Measurements from ENCODE around the gene MGLL. TPM values are rescaled to one million over a fixed set of nuclear protein-coding genes. Genes with fewer than 3 reads are reported as not detected.
A peak's percentile ranks its signal among the peaks of the same experiment; 100 is the strongest.

The MGLL gene
- total and polyA plus RNA-seq, 9 of the 15 experiments (the other 6 are each of a cell fraction or from before 2014, with no cell fraction given) = 0.12 to 0.32 (median 0.18) TPM; not detected in 6

DNA sequence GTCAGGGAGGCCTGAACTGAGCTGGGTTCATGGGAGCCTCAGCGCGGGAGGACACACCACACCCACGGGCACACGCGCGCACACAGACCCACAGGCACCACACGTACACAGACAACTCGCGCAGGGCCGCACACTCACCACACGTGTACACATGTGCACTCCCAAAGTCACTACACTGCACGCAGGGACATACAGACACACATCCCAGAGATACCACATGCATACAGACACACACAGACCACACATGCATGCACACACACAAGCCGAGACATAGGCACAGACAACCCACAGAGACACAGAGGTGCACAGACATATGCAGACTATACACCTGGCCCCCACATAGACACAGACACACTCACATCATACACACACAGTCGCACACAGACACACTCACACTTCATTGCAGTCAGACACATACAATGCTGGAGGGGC is 1.1 kb upstream of the MGLL start (continued):
- TF ChIP-seq EP400 (IDR thresholded peaks at IDR 0.05) = no peak

- no peak for ATAC-seq
- Histone ChIP-seq H3K9ac (ENCODE audit: insufficient read depth in 1 of 2, low read depth in 2 of 2, low read length in 2 of 2) (no peak overlapping the region), H3K4me1 (replicated peaks in 1 of 2; ENCODE audit: control insufficient read depth in 2 of 2, insufficient read depth in 2 of 2, low read length in 2 of 2) (peaks cover 0 to 9% of the 10 kb centered on the region in 2 experiments; a peak in 1 of 5 replicates), H2AFZ (ENCODE audit: low read depth, low read length) (no peak overlapping the region), H3K36me3 (ENCODE audit: control insufficient read depth, insufficient read depth, low read length) (no peaks in the 10 kb centered on the region), H3K79me2 (ENCODE audit: control insufficient read depth, insufficient read depth, low read length) (no peaks in the 10 kb centered on the region), H3K27ac (ENCODE audit: extremely low read depth, low read depth, low read length) (no peak overlapping the region), H4K20me1 (replicated peaks; ENCODE audit: control insufficient read depth, insufficient read depth, low read length) (no peaks in the 10 kb centered on the region), H3K4me3 (no peak overlapping the region), H3K27me3 (ENCODE audit: control insufficient read depth in 2 of 2, insufficient read depth in 2 of 2, low read length in 2 of 2) (peaks cover 22 to 41% of the 10 kb centered on the region in 2 experiments), H3K9me1 (ENCODE audit: control insufficient read depth, insufficient read depth, low read length) (no peaks in the 10 kb centered on the region), H3K9me3 (replicated peaks; ENCODE audit: control insufficient read depth, insufficient read depth, low read depth, low read length) (no peaks in the 10 kb centered on the region), H3K4me2 (ENCODE audit: insufficient read depth, low read length) (no peak overlapping the region)
- no peak for FAIRE-seq
- BruUV-seq (replicated peaks) = no TSS peak
- in situ Hi-C loops (cut with MboI) (no loop called here), intact Hi-C loops (cut with micrococcal nuclease) (no loop called here)
- ChIA-PET POLR2A (interaction anchor here (1.4 kb wide), 1 partner anchor 21 kb away, joined by 3 read pairs; no protein-coding TSS in a partner anchor), CTCF (ENCODE audit: low intra/inter-chr PET ratio) (no interaction called here)
- peak in 2 of 4 experiments; percentile 14 to 19 for DNase-seq (ENCODE audit: extremely low read depth in 1 of 4, low spot score in 3 of 4)
- TF ChIP-seq MTF1 (CRISPR knock-in tag; IDR thresholded peaks at IDR 0.05; ENCODE audit: borderline replicate concordance) (no peak), ZNF707 (CRISPR knock-in tag; conservative IDR thresholded peaks at IDR 0.05) (no peak), ARNT (IDR thresholded peaks at IDR 0.05) (no peak), FOXP1 (CRISPR knock-in tag; IDR thresholded peaks at IDR 0.05) (no peak), ZNF239 (CRISPR knock-in tag; IDR thresholded peaks at IDR 0.05) (no peak), HDAC6 (IDR thresholded peaks at IDR 0.05; ENCODE audit: low read depth, low read length) (no peak), ZNF444 (CRISPR knock-in tag; IDR thresholded peaks at IDR 0.05) (no peak), HNRNPL (IDR thresholded peaks at IDR 0.05; ENCODE audit: low read depth, low read length) (no peak), NFXL1 (CRISPR knock-in tag; IDR thresholded peaks at IDR 0.05) (no peak)
- TF ChIP-seq, protein P1, sequence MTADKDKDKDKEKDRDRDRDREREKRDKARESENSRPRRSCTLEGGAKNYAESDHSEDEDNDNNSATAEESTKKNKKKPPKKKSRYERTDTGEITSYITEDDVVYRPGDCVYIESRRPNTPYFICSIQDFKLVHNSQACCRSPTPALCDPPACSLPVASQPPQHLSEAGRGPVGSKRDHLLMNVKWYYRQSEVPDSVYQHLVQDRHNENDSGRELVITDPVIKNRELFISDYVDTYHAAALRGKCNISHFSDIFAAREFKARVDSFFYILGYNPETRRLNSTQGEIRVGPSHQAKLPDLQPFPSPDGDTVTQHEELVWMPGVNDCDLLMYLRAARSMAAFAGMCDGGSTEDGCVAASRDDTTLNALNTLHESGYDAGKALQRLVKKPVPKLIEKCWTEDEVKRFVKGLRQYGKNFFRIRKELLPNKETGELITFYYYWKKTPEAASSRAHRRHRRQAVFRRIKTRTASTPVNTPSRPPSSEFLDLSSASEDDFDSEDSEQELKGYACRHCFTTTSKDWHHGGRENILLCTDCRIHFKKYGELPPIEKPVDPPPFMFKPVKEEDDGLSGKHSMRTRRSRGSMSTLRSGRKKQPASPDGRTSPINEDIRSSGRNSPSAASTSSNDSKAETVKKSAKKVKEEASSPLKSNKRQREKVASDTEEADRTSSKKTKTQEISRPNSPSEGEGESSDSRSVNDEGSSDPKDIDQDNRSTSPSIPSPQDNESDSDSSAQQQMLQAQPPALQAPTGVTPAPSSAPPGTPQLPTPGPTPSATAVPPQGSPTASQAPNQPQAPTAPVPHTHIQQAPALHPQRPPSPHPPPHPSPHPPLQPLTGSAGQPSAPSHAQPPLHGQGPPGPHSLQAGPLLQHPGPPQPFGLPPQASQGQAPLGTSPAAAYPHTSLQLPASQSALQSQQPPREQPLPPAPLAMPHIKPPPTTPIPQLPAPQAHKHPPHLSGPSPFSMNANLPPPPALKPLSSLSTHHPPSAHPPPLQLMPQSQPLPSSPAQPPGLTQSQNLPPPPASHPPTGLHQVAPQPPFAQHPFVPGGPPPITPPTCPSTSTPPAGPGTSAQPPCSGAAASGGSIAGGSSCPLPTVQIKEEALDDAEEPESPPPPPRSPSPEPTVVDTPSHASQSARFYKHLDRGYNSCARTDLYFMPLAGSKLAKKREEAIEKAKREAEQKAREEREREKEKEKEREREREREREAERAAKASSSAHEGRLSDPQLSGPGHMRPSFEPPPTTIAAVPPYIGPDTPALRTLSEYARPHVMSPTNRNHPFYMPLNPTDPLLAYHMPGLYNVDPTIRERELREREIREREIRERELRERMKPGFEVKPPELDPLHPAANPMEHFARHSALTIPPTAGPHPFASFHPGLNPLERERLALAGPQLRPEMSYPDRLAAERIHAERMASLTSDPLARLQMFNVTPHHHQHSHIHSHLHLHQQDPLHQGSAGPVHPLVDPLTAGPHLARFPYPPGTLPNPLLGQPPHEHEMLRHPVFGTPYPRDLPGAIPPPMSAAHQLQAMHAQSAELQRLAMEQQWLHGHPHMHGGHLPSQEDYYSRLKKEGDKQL (CRISPR knock-in tag; IDR thresholded peaks at IDR 0.05; ENCODE audit: borderline replicate concordance) = no peak
- 16% methylated on average over 13 of the region's 99 CpGs for WGBS (ENCODE audit: insufficient coverage, low coverage, missing lambda C conversion rate)
Observed at GRCh38 chr3:127822682-127823425, 539 bp upstream of the MGLL start.
